ENCODE data around the gene TJAP1. TPM values are rescaled to one million over a fixed set of nuclear protein-coding genes. Genes with fewer than 3 reads are reported as not detected.

Gene TJAP1, protein sequence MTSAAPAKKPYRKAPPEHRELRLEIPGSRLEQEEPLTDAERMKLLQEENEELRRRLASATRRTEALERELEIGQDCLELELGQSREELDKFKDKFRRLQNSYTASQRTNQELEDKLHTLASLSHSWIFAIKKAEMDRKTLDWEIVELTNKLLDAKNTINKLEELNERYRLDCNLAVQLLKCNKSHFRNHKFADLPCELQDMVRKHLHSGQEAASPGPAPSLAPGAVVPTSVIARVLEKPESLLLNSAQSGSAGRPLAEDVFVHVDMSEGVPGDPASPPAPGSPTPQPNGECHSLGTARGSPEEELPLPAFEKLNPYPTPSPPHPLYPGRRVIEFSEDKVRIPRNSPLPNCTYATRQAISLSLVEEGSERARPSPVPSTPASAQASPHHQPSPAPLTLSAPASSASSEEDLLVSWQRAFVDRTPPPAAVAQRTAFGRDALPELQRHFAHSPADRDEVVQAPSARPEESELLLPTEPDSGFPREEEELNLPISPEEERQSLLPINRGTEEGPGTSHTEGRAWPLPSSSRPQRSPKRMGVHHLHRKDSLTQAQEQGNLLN
- total RNA-seq (2022; extraction: Qiagen RNA extraction; ENCODE audit: low read depth): 15.1 to 20.9 TPM (median 19.9 TPM) in 5 replicates

DNA sequence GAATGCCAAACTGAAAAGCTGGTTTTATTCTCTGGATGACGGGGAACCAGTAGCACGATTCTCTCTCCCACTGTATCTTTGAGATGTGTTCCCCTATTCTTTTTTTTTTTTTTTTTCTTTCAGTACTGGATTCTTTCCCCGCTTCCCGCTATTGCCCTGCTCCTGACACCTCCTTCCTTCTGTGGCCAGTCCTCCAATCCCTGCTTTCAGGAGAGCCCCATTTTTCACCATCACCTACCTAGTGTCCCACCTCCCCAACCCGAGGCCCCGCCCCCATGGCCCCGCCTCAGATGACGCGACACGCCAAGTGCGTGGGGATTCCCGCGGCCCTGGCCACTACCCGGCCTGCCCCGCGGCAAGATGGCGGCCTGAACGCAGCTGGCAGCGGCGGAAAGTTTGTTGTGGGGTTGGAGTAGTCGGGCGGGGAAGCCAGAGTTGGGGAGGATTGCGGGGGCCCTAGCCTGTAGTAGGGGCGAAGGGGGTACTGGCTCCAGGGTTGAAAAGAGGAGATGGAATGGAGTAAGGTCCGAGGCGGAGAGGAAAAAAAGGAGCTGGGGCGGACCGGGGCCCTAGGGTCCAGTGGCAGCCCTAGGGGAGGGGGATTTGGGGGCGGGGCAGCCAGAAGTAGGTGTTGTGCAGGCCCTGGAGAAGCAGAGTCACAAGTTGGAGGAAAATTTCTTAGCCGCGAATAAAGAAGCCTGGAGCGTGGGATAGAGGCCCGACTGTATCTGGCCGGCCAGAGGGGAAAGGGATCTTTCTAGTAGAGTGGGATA, at the start of gene TJAP1:
Gene TJAP1 (plus strand): TSS at position 336 of the 773 bp plus-strand sequence. CDS start 21,432 bp downstream, outside the sequence.

DNA sequence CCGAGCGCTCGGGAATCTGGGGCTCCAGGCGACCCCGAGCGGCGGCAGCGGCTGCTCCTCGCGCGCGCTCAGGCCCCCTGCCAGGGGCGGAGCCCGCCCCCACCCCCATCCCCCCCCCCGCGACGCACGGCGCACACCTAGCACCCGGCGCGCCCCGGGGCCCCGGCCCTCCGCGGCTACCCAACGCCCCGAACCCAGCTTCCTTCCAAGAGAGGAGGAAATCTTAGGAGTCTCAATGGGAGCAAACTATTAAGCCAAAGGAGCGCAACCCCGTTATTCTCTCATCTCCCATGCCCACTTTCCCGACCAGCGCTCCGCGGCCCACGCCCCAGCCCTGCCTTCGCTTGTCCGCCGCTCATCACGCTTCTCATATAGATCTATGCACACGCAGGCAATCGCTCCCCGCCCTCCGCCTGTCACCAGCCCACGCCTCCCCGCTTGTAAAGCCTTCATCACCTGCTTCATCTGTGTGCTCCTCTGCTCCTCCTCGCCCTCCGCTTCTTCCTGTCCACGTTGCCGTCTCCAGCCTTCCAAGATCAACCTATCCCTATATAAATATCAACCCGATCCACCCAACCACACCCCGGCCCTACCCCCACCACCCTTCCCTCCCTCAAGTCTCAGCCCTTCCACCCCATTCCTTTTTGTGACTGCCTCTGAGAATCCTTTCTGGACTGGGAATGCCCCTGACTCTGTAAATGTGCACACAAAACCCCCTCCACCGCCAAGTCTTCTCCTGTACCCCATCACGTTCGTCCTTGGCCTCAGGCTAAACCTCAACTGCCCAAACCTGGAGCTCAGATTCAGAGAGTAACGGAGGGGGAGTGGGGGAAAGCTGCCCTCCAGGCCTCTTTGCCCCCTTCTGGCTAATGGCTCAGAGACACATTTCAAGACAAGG, 21.6 kb upstream of the TJAP1 start, which contains the start of gene DLK2:
Gene DLK2 (minus strand): TSS at position 18 of the 898 bp plus-strand sequence. CDS start 723 bp downstream, outside the sequence.

DNA sequence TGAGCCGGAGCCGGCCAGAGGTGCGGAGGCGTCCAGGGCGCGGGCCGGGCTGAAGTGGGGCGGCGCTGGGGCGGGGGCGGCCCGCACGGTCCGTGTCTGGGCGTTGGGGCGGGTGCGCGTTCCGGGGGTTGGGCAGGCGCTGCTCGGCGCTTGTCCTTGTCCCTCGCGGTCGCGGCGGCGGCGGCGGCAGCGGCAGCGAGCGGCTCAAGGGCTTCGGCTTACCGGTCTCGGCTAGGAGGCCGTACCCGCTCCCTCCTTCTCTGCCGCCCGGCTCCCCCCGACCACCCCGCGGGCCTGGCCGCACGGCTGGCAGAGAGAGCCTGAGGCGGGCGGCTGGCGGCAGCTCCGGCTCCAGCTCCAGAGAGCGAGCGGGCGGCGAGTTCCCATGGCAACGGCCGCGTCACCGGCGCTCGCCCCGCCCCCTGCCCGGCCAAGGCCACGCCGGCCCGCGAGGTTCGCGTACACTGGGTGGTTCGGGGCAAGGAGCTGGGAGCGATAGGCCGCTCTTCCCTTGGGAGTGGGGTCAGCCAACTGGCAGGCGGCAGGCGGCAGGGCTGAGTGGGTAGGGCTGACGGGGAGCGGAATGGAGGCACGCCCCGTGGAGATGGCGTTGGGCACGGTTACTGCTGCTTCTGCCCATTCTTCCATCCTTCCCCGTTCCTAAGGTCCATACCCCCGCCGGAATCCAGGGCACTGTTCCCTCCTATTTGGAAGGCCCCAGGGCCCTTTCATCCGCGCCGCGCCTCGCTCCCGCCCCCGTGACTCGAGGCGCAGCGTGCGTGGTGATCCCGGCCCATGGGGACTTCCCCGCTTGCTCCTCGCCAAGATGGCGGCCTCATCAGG, 32.8 kb downstream of the TJAP1 start, which contains the start of gene LRRC73:
Gene LRRC73 (minus strand): TSS at position 363 of the 843 bp plus-strand sequence. CDS start 561 bp downstream, outside the sequence.

DNA sequence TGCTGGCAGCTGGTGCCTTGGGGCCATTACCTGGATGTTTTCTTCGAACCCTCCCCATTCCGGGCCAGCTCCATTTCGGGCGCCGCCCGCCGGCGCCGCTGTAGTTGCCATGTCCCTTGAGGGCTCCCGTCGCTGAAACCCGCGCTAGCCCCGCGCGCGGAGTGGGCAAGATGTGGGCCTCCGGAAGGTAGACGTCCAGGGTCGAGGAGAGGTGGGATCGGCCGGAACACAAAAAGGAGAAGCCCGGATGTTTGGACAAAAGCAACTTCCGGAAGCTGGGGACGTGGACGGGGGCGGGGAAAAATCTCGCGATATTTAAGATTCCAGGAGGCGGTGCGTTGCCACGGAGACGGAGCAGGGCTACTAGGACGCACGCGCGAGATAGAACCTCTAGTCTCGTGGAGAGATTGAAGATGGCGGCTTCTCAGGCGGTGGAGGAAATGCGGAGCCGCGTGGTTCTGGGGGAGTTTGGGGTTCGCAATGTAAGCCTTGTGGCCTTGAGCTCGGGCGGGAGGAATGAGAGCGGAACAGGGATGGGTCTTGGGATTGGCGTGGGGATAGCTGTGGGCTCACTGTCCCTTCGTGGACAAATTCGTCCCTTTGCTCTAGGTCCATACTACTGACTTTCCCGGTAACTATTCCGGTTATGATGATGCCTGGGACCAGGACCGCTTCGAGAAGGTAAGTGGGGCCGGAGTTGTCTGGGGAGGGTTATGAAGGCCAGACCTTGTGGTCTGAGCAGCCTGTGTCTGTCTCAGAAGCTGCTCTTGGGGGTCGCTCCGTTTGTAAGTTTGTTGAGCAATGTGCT, 39.5 kb downstream of the TJAP1 start, which contains the start of the genes POLR1C and YIPF3:
Gene POLR1C (plus strand): TSS at position 393 of the 808 bp plus-strand sequence. CDS start 21 bp downstream, at position 414.
Gene YIPF3 (minus strand): TSS at position 230 of the 808 bp plus-strand sequence. CDS start 119 bp downstream, at position 111.

Other genes with a start within 250 kb of the TJAP1 start
- 68.6 to 103 TPM (median 100 TPM) in 5 replicates for gene DNPH1, start 248.1 kb upstream of the TJAP1 start, total RNA-seq (2022; extraction: Qiagen RNA extraction; ENCODE audit: low read depth)
- gene TTBK1, start 234.1 kb upstream of the TJAP1 start, total RNA-seq (2022; extraction: Qiagen RNA extraction; ENCODE audit: low read depth): 0.03 to 0.09 TPM (median 0.06 TPM) in 4 of 5 replicates, not detected in the other
- gene SLC22A7, start 179.3 kb upstream of the TJAP1 start, total RNA-seq (2022; extraction: Qiagen RNA extraction; ENCODE audit: low read depth): not detected in 5 replicates
- gene CRIP3, start 168.7 kb upstream of the TJAP1 start, total RNA-seq (2022; extraction: Qiagen RNA extraction; ENCODE audit: low read depth): 0.42 to 1.0 TPM (median 0.66 TPM) in 5 replicates
- gene ZNF318, start 107.9 kb upstream of the TJAP1 start, total RNA-seq (2022; extraction: Qiagen RNA extraction; ENCODE audit: low read depth): 3.6 to 5.2 TPM (median 4.9 TPM) in 5 replicates
- 5.9 to 12.5 TPM (median 9.2 TPM) in 5 replicates for gene ABCC10, start 50.0 kb upstream of the TJAP1 start, total RNA-seq (2022; extraction: Qiagen RNA extraction; ENCODE audit: low read depth)
- gene DLK2, start 22.0 kb upstream of the TJAP1 start, total RNA-seq (2022; extraction: Qiagen RNA extraction; ENCODE audit: low read depth): 3.6 to 6.8 TPM (median 5.7 TPM) in 5 replicates
- gene LRRC73, start 32.8 kb downstream of the TJAP1 start, total RNA-seq (2022; extraction: Qiagen RNA extraction; ENCODE audit: low read depth): 0.95 to 1.5 TPM (median 1.4 TPM) in 5 replicates
- 61.0 to 73.1 TPM (median 69.5 TPM) in 5 replicates for gene YIPF3, start 39.4 kb downstream of the TJAP1 start, total RNA-seq (2022; extraction: Qiagen RNA extraction; ENCODE audit: low read depth)
- 49.2 to 59.3 TPM (median 55.5 TPM) in 5 replicates for gene POLR1C, start 39.5 kb downstream of the TJAP1 start, total RNA-seq (2022; extraction: Qiagen RNA extraction; ENCODE audit: low read depth)
- 26.4 to 29.7 TPM (median 29.1 TPM) in 5 replicates for gene XPO5, start 98.5 kb downstream of the TJAP1 start, total RNA-seq (2022; extraction: Qiagen RNA extraction; ENCODE audit: low read depth)
- 8.4 to 10.3 TPM (median 9.1 TPM) in 5 replicates for gene POLH, start 98.6 kb downstream of the TJAP1 start, total RNA-seq (2022; extraction: Qiagen RNA extraction; ENCODE audit: low read depth)
- 13.6 to 22.0 TPM (median 20.5 TPM) in 5 replicates for gene GTPBP2, start 151.7 kb downstream of the TJAP1 start, total RNA-seq (2022; extraction: Qiagen RNA extraction; ENCODE audit: low read depth)
- 34.9 to 40.1 TPM (median 35.7 TPM) in 5 replicates for gene MAD2L1BP, start 158.3 kb downstream of the TJAP1 start, total RNA-seq (2022; extraction: Qiagen RNA extraction; ENCODE audit: low read depth)
- gene RSPH9, start 167.5 kb downstream of the TJAP1 start, total RNA-seq (2022; extraction: Qiagen RNA extraction; ENCODE audit: low read depth): 0.13 to 0.30 TPM (median 0.16 TPM) in 5 replicates
- 45.6 to 50.2 TPM (median 46.5 TPM) in 5 replicates for gene MRPS18A, start 210.2 kb downstream of the TJAP1 start, total RNA-seq (2022; extraction: Qiagen RNA extraction; ENCODE audit: low read depth)

All from A549 treated with RU486 at 1 μM for 4 hours (cell line).